Right lobe of liver (tissue), 4 donors: ENCODE data around the gene HLA-DPA1.

ENCODE experiments used
- CTCF ChIP-seq, 4 donors: fragments of 200-600 bp in 3 of 4; fragments of 450-650 bp in 1 of 4; IDR thresholded peaks; one replicate each; pipeline versions ENCODE4 v1.5.1 to v1.8.0; 2016 to 2022; ENCODE audit warnings: antibody characterized with exemption in 4 of 4, mild to moderate bottlenecking in 2 of 4
- POLR2A ChIP-seq: fragments of 450-650 bp; IDR thresholded peaks from one replicate; pipeline ENCODE4 v1.6.1; 2017; ENCODE audit warnings: antibody characterized with exemption, mild to moderate bottlenecking
- donor health status: DM: no; HTN: no; CAD: no.
- donor health status: DM: no; HTN: no; CAD: no.
- donor health status: DM: no; HTN: yes; CAD: no.

DNA sequence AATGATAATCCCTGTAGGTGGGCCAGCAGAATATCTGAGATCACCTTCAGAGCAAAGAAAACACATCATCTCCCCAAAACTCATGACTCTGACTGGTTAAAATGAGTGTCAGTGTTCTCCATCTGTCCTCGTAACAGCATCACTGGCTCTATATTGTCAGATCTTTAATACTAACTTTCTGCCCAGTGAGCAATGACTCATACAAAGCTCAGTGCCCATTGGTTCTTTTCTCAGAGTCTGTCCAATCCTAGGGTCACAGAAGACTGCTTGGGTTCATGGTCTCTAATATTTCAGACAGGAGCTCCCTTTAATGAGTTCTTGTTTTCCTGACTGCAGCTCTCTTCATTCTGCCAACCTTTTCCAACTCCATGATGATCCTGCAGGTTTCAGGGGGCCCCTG is 38.7 kb upstream of the HLA-DPA1 start:
- TF ChIP-seq CTCF (IDR thresholded peaks at IDR 0.05), result no peak
- TF ChIP-seq POLR2A, result no peak
